ENCODE data around the gene ZNF155. TPM values are rescaled to one million over a fixed set of nuclear protein-coding genes. Genes with fewer than 3 reads are reported as not detected.

The ZNF155 gene
- total and polyA plus RNA-seq, 10 of the 15 experiments (the other 5 are each of a cell fraction or from before 2014, with no cell fraction given), result 2.4 to 12.2 (median 5.6) TPM

DNA sequence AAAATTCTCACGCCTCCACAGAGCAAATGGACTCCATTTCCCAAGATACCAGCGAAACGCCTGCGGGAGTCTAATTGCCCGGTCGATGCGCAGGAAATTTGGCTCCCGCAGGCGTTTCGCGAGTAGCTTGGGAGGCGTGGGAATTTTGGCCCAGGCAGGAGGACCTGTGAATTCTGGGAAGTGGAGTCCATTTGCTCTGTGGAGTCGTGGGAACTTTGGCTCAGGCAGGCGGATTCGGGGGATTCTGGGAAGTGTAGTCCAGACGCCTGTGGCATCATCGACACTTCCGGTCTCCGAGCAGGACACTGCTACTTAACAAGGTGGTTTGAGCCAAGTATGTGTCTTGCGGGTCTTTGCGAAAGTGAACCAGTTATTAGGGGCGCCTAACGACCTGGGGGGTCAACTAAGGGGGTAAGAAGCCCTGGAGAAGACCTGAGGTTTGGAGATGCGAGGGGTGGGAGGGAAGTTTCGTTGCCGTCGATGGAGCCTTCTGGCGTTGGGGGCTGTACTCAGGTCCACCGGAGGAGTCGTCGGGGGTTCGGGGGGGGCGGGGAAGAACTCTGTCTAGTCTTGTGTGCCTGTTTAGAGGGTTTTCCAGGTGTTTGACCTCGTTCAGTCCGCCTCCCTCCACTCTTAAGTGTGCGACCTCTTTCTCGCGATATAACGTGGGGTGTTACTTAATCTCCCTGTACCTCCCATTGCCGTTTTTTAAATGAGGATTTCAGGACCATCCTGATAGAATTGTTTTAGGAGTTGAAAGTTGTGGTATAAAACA lies at the start of gene ZNF155 (continued):
- TF ChIP-seq GABPA (IDR thresholded peaks at IDR 0.05; ENCODE audit: low read depth) (peak; percentile 86), YY1 (IDR thresholded peaks at IDR 0.05; ENCODE audit: low read depth, low read length) (peak; percentile 65), CBFB (IDR thresholded peaks at IDR 0.05; ENCODE audit: low read depth) (peak; percentile 34; the same call in 1 of the 2 replicates), CREB1 (IDR thresholded peaks at IDR 0.05; ENCODE audit: low read depth) (peak; percentile 68), NR2C1 (IDR thresholded peaks at IDR 0.05) (peak; percentile 63; the same call in 1 of the 2 replicates), MXI1 (IDR thresholded peaks at IDR 0.05; ENCODE audit: low read depth, low read length) (peak; percentile 39), IKZF1 (conservative IDR thresholded peaks at IDR 0.05) (peak; percentile 97), SIX5 (IDR thresholded peaks at IDR 0.05; ENCODE audit: low read depth, low read length, severe bottlenecking) (peak; percentile 88), GATAD2B (conservative IDR thresholded peaks at IDR 0.05; ENCODE audit: low read depth) (peak; percentile 87), RUNX3 (IDR thresholded peaks at IDR 0.05; ENCODE audit: low read length) (peak; percentile 42), ZNF687 (IDR thresholded peaks at IDR 0.05) (peak; percentile 36; the same call in 1 of the 2 replicates), ELK1 (IDR thresholded peaks at IDR 0.05; ENCODE audit: low read depth, low read length) (peak; percentile 90), ATF7 (IDR thresholded peaks at IDR 0.05; ENCODE audit: low read depth) (peak; percentile 58; the same call in 1 of the 2 replicates), TAF1 (IDR thresholded peaks at IDR 0.05; ENCODE audit: borderline replicate concordance, low read depth, low read length) (peak; percentile 65), BCL11A (IDR thresholded peaks at IDR 0.05; ENCODE audit: low read depth, low read length) (0 out of 2 replicates have a peak, but pooled peaks have one; percentile 3), BCL3 (IDR thresholded peaks at IDR 0.05; ENCODE audit: borderline replicate concordance, insufficient read depth, low read depth, low read length, poor library complexity, severe bottlenecking) (peak; percentile 48), BRCA1 (IDR thresholded peaks at IDR 0.05; ENCODE audit: low read depth, low read length) (0 out of 2 replicates have a peak, but pooled peaks have one; percentile 54), ZNF622 (IDR thresholded peaks at IDR 0.05) (no peak)
- TF ChIP-seq, protein P1, sequence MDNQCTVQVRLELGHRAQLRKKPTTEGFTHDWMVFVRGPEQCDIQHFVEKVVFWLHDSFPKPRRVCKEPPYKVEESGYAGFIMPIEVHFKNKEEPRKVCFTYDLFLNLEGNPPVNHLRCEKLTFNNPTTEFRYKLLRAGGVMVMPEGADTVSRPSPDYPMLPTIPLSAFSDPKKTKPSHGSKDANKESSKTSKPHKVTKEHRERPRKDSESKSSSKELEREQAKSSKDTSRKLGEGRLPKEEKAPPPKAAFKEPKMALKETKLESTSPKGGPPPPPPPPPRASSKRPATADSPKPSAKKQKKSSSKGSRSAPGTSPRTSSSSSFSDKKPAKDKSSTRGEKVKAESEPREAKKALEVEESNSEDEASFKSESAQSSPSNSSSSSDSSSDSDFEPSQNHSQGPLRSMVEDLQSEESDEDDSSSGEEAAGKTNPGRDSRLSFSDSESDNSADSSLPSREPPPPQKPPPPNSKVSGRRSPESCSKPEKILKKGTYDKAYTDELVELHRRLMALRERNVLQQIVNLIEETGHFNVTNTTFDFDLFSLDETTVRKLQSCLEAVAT (IDR thresholded peaks at IDR 0.05), result peak; percentile 21; the same call in 1 of the 2 replicates
- TF ChIP-seq, protein P2, sequence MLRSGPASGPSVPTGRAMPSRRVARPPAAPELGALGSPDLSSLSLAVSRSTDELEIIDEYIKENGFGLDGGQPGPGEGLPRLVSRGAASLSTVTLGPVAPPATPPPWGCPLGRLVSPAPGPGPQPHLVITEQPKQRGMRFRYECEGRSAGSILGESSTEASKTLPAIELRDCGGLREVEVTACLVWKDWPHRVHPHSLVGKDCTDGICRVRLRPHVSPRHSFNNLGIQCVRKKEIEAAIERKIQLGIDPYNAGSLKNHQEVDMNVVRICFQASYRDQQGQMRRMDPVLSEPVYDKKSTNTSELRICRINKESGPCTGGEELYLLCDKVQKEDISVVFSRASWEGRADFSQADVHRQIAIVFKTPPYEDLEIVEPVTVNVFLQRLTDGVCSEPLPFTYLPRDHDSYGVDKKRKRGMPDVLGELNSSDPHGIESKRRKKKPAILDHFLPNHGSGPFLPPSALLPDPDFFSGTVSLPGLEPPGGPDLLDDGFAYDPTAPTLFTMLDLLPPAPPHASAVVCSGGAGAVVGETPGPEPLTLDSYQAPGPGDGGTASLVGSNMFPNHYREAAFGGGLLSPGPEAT (IDR thresholded peaks at IDR 0.05; ENCODE audit: low read depth), result peak; percentile 71; the same call in 1 of the 2 replicates
